Heart left ventricle (tissue), 16 donors: Measurements from ENCODE around the gene REM1. TPM values are rescaled to one million over a fixed set of nuclear protein-coding genes. Genes with fewer than 3 reads are reported as not detected.

Source experiments
- ATAC-seq, 4 donors: fragments of 200-7000 bp; cut with Tn5 transposase; one replicate each; pipeline ENCODE4 v1.9.1; 2020 to 2022; ENCODE audit warnings: moderate library complexity in 4 of 4, mild to moderate bottlenecking in 3 of 4, moderate number of reproducible peaks in 1 of 4
- DNase-seq, 5 donors: peaks; one replicate each; pipeline ENCODE4 v3.0.0-alpha.2; 2020
- H3K27ac ChIP-seq, 12 donors: fragments of 200-600 bp; sonication (generic) in 4 of 12; one replicate each; pipeline versions ENCODE4 v1.5.0 to v1.8.0; 2016 to 2022; ENCODE audit warnings: mild to moderate bottlenecking in 2 of 12
- H3K27me3 ChIP-seq, 9 donors: fragments of 200-600 bp; sonication (generic) in 2 of 9; one replicate each; pipeline versions ENCODE4 v1.5.1 to v1.8.0; 2016 to 2022; ENCODE audit warnings: mild to moderate bottlenecking in 3 of 9
- H3K36me3 ChIP-seq, 9 donors: fragments of 200-600 bp; sonication (generic) in 2 of 9; one replicate each; pipeline versions ENCODE4 v1.5.0 to v1.8.0; 2018 to 2022; ENCODE audit warnings: mild to moderate bottlenecking in 2 of 9
- H3K4me1 ChIP-seq, 12 donors: fragments of 200-600 bp; sonication (generic) in 4 of 12; one replicate each; pipeline versions ENCODE4 v1.5.0 to v1.8.0; 2016 to 2022; ENCODE audit warnings: mild to moderate bottlenecking in 3 of 12
- H3K4me3 ChIP-seq, 12 donors: fragments of 200-600 bp; sonication (generic) in 4 of 12; one replicate each; pipeline versions ENCODE4 v1.5.0 to v1.8.0; 2017 to 2022; ENCODE audit warnings: mild to moderate bottlenecking in 9 of 12, moderate library complexity in 4 of 12
- H3K9me3 ChIP-seq, 12 donors: fragments of 200-600 bp; sonication (generic) in 4 of 12; one replicate each; pipeline versions ENCODE4 v1.5.0 to v1.8.0; 2016 to 2022; ENCODE audit warnings: mild to moderate bottlenecking in 1 of 12
- CTCF ChIP-seq, 12 donors: fragments of 200-600 bp; sonication (generic) in 4 of 12; IDR thresholded peaks; one replicate each; pipeline versions ENCODE4 v1.5.0 to v1.8.0; 2018 to 2022; ENCODE audit warnings: antibody characterized with exemption in 12 of 12, mild to moderate bottlenecking in 5 of 12
- POLR2A ChIP-seq, 2 donors: fragments of 450-650 bp; IDR thresholded peaks; one replicate each; pipeline ENCODE4 v1.6.1; 2017; ENCODE audit warnings: antibody characterized with exemption in 2 of 2, mild to moderate bottlenecking in 2 of 2, moderate library complexity in 2 of 2
- WGBS, 4 donors: extraction: QIAGEN DNeasy Blood & Tissue Kit in 2 of 4; methylation state at CpG; one replicate each; pipeline versions ENCODE4 v1.1.5 to v1.1.7; 2013 to 2018; 5-methylcytosine and 5-hydroxymethylcytosine counted together
- intact Hi-C, 10 donors: fragments of 100-400 bp; cut with DNase I; formaldehyde crosslinking; loops; one replicate each; pipeline versions ENCODE4 v1.11.1 to v1.14.2; 2022
- polyA plus RNA-seq, 2 donors: library from polyadenylated mRNA; stranded (reverse); fragments of 200-250 nt; gene quantifications; one replicate each; pipeline ENCODE4 v1.2.3, GENCODE V29; 2013
- total RNA-seq, 9 donors: library from RNA; depleted of rRNA in 2 of 9; stranded (reverse); fragments of >200 nt in 2 of 9; fragmentation: NEBNext Ultra II Directional in 3 of 9; extraction: Animal tissue kit (Norgen Biotek cat#: 25700) in 3 of 9; gene quantifications; one replicate each; pipeline versions ENCODE4 v1.1.0 to v1.2.4, GENCODE V29; 2016 to 2023
- donor health status: ischemic (EF 13 %, LVEDD 7.1; RV severe dilation, severe dysfunction).
- donor health status: healthy with polysubstance abuse.
- donor health status: DM: no; HTN: yes; CAD: no.
- donor health status: DM: no; HTN: no; CAD: no.
- donor health status: ischemic (EF 25% LVEDD 6.9; RV normal size, moderate dysfunction).
- donor health status: ischemic (EF 25% LVEDD 5.7; RV mildly dilated, moderate dysfunction).
- donor health status: healthy.
- donor health status: DM: yes; HTN: yes; CAD: no.
- donor health status: ischemic (EF 35%, LVEDD 5.7; RV mildly dilated, moderate dysfunction).
- donor health status: nonischemic (EF 11% LVEDD 7.7; RV severe dilation, severe dysfunction).
- donor health status: DM: yes; HTN: yes; CAD: no.
- donor health status: PGD.
- donor health status: ischemic (EF 29% LVEDD 5.4; RV normal size, mild dysfunction).
- donor health status: nonischemic (EF 23%, LVEDD 6.1; RV moderate dilation, normal function).

Gene REM1
- total and polyA plus RNA-seq, 11 donors, result 0.44 to 5.3 (median 1.6) TPM

- H3K9me3 ChIP-seq, result no peaks in the 10 kb centered on the region
- peak overlapping the region in 10 of 12 donors; percentile 3 to 48 (median 38) for H3K4me3 ChIP-seq
- ATAC-seq, result peak; percentile 68 to 94 (median 92)
- H3K27me3 ChIP-seq, result peaks cover 0 to 12% (median 0%) of the 10 kb centered on the region in 9 donors
- WGBS, 4 donors, result 6 to 12% (median 9%) methylated on average over 18 to 31 of the region's 31 CpGs
- peak; percentile 78 to 90 (median 83) for DNase-seq
- peaks cover 0 to 32% (median 3%) of the 10 kb centered on the region in 12 donors for H3K4me1 ChIP-seq
- H3K36me3 ChIP-seq, result no peaks in the 10 kb centered on the region
- intact Hi-C loops, result no loop called here
- TF ChIP-seq CTCF (IDR thresholded peaks at IDR 0.05), result no peak
- peak overlapping the region; percentile 64 to 98 (median 78) for H3K27ac ChIP-seq
Measured at GRCh38 chr20:31485450-31486339, 10.6 kb downstream of the REM1 start.

GRCh38 chr20:31488115-31488514 is 13.0 kb downstream of the REM1 start:
- intact Hi-C loops, result no loop called here
- ATAC-seq, result peak in 1 of 4 donors; percentile 3
- peak in 2 of 5 donors; percentile 36 to 53 for DNase-seq
- Histone ChIP-seq H3K4me1 (peaks cover 0 to 32% (median 3%) of the 10 kb centered on the region in 12 donors), H3K4me3 (no peak overlapping the region), H3K9me3 (no peaks in the 10 kb centered on the region), H3K27ac (peak overlapping the region in 5 of 12 donors; percentile 8 to 92 (median 55)), H3K27me3 (peaks cover 0 to 17% (median 0%) of the 10 kb centered on the region in 9 donors), H3K36me3 (no peaks in the 10 kb centered on the region)
- WGBS, 4 donors, result 52 to 69% (median 54%) methylated on average over 2 of the region's 2 CpGs
- TF ChIP-seq CTCF (IDR thresholded peaks at IDR 0.05) (no peak), POLR2A (IDR thresholded peaks at IDR 0.05) (no peak)

- no peaks in the 10 kb centered on the region for H3K36me3 ChIP-seq
- intact Hi-C loops, result no loop called here
- H3K9me3 ChIP-seq, result no peaks in the 10 kb centered on the region
- H3K4me1 ChIP-seq, result peaks cover 0 to 32% (median 3%) of the 10 kb centered on the region in 12 donors
- DNase-seq (no peak), ATAC-seq (no peak)
- peaks cover 0 to 16% (median 0%) of the 10 kb centered on the region in 9 donors for H3K27me3 ChIP-seq
- H3K27ac ChIP-seq, result peak overlapping the region in 1 of 12 donors; percentile 55
- WGBS, 4 donors, result 73 to 87% (median 79%) methylated on average over 3 of the region's 3 CpGs
- TF ChIP-seq CTCF (IDR thresholded peaks at IDR 0.05) (no peak), POLR2A (IDR thresholded peaks at IDR 0.05) (no peak)
- H3K4me3 ChIP-seq, result no peak overlapping the region
Measured at GRCh38 chr20:31489152-31489551, 14.1 kb downstream of the REM1 start.

- Histone ChIP-seq H3K9me3 (no peaks in the 10 kb centered on the region), H3K27ac (no peak overlapping the region), H3K27me3 (peaks cover 0 to 7% (median 0%) of the 10 kb centered on the region in 9 donors), H3K36me3 (no peaks in the 10 kb centered on the region), H3K4me1 (peaks cover 0 to 28% (median 4%) of the 10 kb centered on the region in 12 donors), H3K4me3 (no peak overlapping the region)
- 90 to 94% (median 92%) methylated on average over 3 of the region's 3 CpGs for WGBS, 4 donors
- ATAC-seq, result no peak
- intact Hi-C loops, result no loop called here
- TF ChIP-seq POLR2A (IDR thresholded peaks at IDR 0.05), result no peak
- no peak for TF ChIP-seq CTCF (IDR thresholded peaks at IDR 0.05)
- no peak for DNase-seq
Measured at GRCh38 chr20:31490752-31491151, 15.7 kb downstream of the REM1 start.
